Activated T-cell treated with anti-CD3 and anti-CD28 coated beads for 48 hours (primary cell): ENCODE data around the gene PTPRT.

Experiments used
- DNase-seq: peaks from one replicate; pipeline ENCODE4 v3.0.0-alpha.2; 2020; ENCODE audit warnings: low read depth

The PTPRT gene

GRCh38 chr20:42113236-42113635 is 1076.5 kb downstream of the PTPRT start:
- no peak for DNase-seq

- no peak for DNase-seq
These were observed 1077.5 kb downstream of the PTPRT start for GRCh38 chr20:42112161-42112560.

GRCh38 chr20:42111349-42111748 is 1078.4 kb downstream of the PTPRT start:
- no peak for DNase-seq

- no peak for DNase-seq
These were observed 1079.4 kb downstream of the PTPRT start for GRCh38 chr20:42110301-42110700.

GRCh38 chr20:42102000-42102399 is 1087.7 kb downstream of the PTPRT start:
- no peak for DNase-seq

GRCh38 chr20:42100137-42100704 is 1089.5 kb downstream of the PTPRT start:
- DNase-seq: no peak

- DNase-seq: no peak
These were observed 1090.6 kb downstream of the PTPRT start for GRCh38 chr20:42099101-42099500.

- DNase-seq: no peak
These were observed 1091.3 kb downstream of the PTPRT start for GRCh38 chr20:42098418-42098817.

GRCh38 chr20:42097741-42098140 is 1092.0 kb downstream of the PTPRT start:
- no peak for DNase-seq

GRCh38 chr20:42095221-42095620 is 1094.5 kb downstream of the PTPRT start:
- no peak for DNase-seq

- no peak for DNase-seq
These were observed 1095.9 kb downstream of the PTPRT start for GRCh38 chr20:42093542-42094440.

- no peak for DNase-seq
These were observed 1096.7 kb downstream of the PTPRT start for GRCh38 chr20:42093041-42093440.

- no peak for DNase-seq
These were observed 1104.3 kb downstream of the PTPRT start for GRCh38 chr20:42085366-42085765.

- no peak for DNase-seq
These were observed 1106.4 kb downstream of the PTPRT start for GRCh38 chr20:42083280-42083679.

GRCh38 chr20:42082611-42083010 is 1107.1 kb downstream of the PTPRT start:
- DNase-seq: no peak

GRCh38 chr20:42080956-42081355 is 1108.8 kb downstream of the PTPRT start:
- DNase-seq: no peak

GRCh38 chr20:42074944-42075343 is 1114.8 kb downstream of the PTPRT start:
- no peak for DNase-seq

GRCh38 chr20:42067596-42067995 is 1122.1 kb downstream of the PTPRT start:
- no peak for DNase-seq

GRCh38 chr20:42067174-42067573 is 1122.5 kb downstream of the PTPRT start:
- DNase-seq: no peak

GRCh38 chr20:42063141-42063540 is 1126.6 kb downstream of the PTPRT start:
- DNase-seq: no peak

GRCh38 chr20:42053350-42053749 is 1136.4 kb downstream of the PTPRT start:
- no peak for DNase-seq

GRCh38 chr20:42051921-42052320 is 1137.8 kb downstream of the PTPRT start:
- DNase-seq: no peak

GRCh38 chr20:42046371-42047085 is 1143.2 kb downstream of the PTPRT start:
- no peak for DNase-seq
